Measurements from ENCODE around the gene PLEKHG4B. TPM values are rescaled to one million over a fixed set of nuclear protein-coding genes. Genes with fewer than 3 reads are reported as not detected.

The PLEKHG4B gene
- polyA plus RNA-seq, 1 of the 3 experiments (the other 2 are of a cell fraction): 0.18 TPM

GRCh38 chr5:54876-55569 lies 36.9 kb upstream of the PLEKHG4B start:
- Histone ChIP-seq H3K79me2 (ENCODE audit: insufficient read depth) (no peaks in the 10 kb centered on the region), H3F3A (replicated peaks; ENCODE audit: insufficient read depth) (no peaks in the 10 kb centered on the region), H3K9me3 (no peaks in the 10 kb centered on the region), H3K4me1 (ENCODE audit: control insufficient read depth in 1 of 2, insufficient read depth in 2 of 2, low read depth in 1 of 2, low read length in 1 of 2) (no peaks in the 10 kb centered on the region; a peak in 1 of 4 replicates), H3K4me2 (no peak overlapping the region), H2AFZ (ENCODE audit: low read depth) (no peak overlapping the region), H3K9me2 (no peaks in the 10 kb centered on the region), H3K36me3 (replicated peaks in 1 of 2; ENCODE audit: control insufficient read depth in 1 of 2, insufficient read depth in 2 of 2, low read length in 1 of 2) (no peaks in the 10 kb centered on the region), H3K27ac (ENCODE audit: low read depth in 2 of 2, low read length in 1 of 2) (no peak overlapping the region), H3K9ac (no peak overlapping the region), H4K20me1 (ENCODE audit: insufficient read depth) (no peaks in the 10 kb centered on the region), H3K4me3 (ENCODE audit: low read depth in 2 of 2, low read length in 1 of 2) (no peak overlapping the region), H3K27me3 (ENCODE audit: insufficient read depth) (peaks cover 47% of the 10 kb centered on the region)
- POLR2A ChIA-PET: no interaction called here
- no peak for DNase-seq
- CTCF ChIA-PET: no interaction called here
- TF ChIP-seq RFX5 (IDR thresholded peaks at IDR 0.05; ENCODE audit: low read length) (no peak), MEF2A (IDR thresholded peaks at IDR 0.05; ENCODE audit: borderline replicate concordance, low read depth) (no peak), TAF1 (IDR thresholded peaks at IDR 0.05; ENCODE audit: borderline replicate concordance, low read depth, low read length) (no peak), JUND (IDR thresholded peaks at IDR 0.05) (no peak), SIN3A (IDR thresholded peaks at IDR 0.05; ENCODE audit: borderline replicate concordance, low read depth, low read length) (no peak), RXRA (IDR thresholded peaks at IDR 0.05; ENCODE audit: borderline replicate concordance, low read depth) (no peak), EP300 (IDR thresholded peaks at IDR 0.05; ENCODE audit: borderline replicate concordance in 1 of 2, low read depth in 1 of 2, low read length in 1 of 2) (no peak), REST (IDR thresholded peaks at IDR 0.05; ENCODE audit: low read depth, low read length) (no peak), EZH2phosphoT487 (IDR thresholded peaks at IDR 0.05; ENCODE audit: borderline replicate concordance, low read depth) (no peak), MAX (IDR thresholded peaks at IDR 0.05; ENCODE audit: low read depth) (no peak), TEAD4 (IDR thresholded peaks at IDR 0.05; ENCODE audit: borderline replicate concordance, insufficient read depth) (no peak), CHD2 (IDR thresholded peaks at IDR 0.05; ENCODE audit: low read length, partially characterized antibody) (no peak), FOXJ3 (CRISPR knock-in tag; IDR thresholded peaks at IDR 0.05) (no peak), POLR2AphosphoS5 (IDR thresholded peaks at IDR 0.05; ENCODE audit: low read depth, low read length) (no peak), RCOR1 (IDR thresholded peaks at IDR 0.05; ENCODE audit: low read length) (no peak), NFIC (IDR thresholded peaks at IDR 0.05; ENCODE audit: borderline replicate concordance) (no peak), YY1 (IDR thresholded peaks at IDR 0.05; ENCODE audit: low read depth) (no peak)
- TF ChIP-seq, protein P1, sequence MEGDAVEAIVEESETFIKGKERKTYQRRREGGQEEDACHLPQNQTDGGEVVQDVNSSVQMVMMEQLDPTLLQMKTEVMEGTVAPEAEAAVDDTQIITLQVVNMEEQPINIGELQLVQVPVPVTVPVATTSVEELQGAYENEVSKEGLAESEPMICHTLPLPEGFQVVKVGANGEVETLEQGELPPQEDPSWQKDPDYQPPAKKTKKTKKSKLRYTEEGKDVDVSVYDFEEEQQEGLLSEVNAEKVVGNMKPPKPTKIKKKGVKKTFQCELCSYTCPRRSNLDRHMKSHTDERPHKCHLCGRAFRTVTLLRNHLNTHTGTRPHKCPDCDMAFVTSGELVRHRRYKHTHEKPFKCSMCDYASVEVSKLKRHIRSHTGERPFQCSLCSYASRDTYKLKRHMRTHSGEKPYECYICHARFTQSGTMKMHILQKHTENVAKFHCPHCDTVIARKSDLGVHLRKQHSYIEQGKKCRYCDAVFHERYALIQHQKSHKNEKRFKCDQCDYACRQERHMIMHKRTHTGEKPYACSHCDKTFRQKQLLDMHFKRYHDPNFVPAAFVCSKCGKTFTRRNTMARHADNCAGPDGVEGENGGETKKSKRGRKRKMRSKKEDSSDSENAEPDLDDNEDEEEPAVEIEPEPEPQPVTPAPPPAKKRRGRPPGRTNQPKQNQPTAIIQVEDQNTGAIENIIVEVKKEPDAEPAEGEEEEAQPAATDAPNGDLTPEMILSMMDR (IDR thresholded peaks at IDR 0.05): no peak
- TF ChIP-seq, protein P2, sequence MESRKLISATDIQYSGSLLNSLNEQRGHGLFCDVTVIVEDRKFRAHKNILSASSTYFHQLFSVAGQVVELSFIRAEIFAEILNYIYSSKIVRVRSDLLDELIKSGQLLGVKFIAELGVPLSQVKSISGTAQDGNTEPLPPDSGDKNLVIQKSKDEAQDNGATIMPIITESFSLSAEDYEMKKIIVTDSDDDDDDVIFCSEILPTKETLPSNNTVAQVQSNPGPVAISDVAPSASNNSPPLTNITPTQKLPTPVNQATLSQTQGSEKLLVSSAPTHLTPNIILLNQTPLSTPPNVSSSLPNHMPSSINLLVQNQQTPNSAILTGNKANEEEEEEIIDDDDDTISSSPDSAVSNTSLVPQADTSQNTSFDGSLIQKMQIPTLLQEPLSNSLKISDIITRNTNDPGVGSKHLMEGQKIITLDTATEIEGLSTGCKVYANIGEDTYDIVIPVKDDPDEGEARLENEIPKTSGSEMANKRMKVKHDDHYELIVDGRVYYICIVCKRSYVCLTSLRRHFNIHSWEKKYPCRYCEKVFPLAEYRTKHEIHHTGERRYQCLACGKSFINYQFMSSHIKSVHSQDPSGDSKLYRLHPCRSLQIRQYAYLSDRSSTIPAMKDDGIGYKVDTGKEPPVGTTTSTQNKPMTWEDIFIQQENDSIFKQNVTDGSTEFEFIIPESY (IDR thresholded peaks at IDR 0.05; ENCODE audit: borderline replicate concordance, low read depth): no peak
- 84% methylated on average over 24 of the region's 28 CpGs for WGBS (ENCODE audit: low lambda C conversion rate)

Data from SK-N-SH (cell line).